GM20431 (cell line): ENCODE results near the gene WDR37.
"Not testable (repeated sequence)": the region's sequence is repeated elsewhere in the genome, so short reads cannot be mapped to it uniquely, and the experiment has no call there.

Experiments
- in situ Hi-C: fragments of 300-500 bp; cut with MseI, MboI; formaldehyde crosslinking; loops from one replicate; pipeline ENCODE4 v1.15.0; 2020; ENCODE audit warnings: low sequenced_read_pairs; ENCODE audit not compliant: unreplicated experiment

Gene WDR37

GRCh38 chr10:1160561-1161314, 104.6 kb downstream of the WDR37 start:
- in situ Hi-C loops: no loop called here

- in situ Hi-C loops: not testable (repeated sequence)
Observed at GRCh38 chr10:1161315-1161673, 105.1 kb downstream of the WDR37 start.

GRCh38 chr10:1162481-1163203, 106.5 kb downstream of the WDR37 start:
- in situ Hi-C loops: no loop called here

GRCh38 chr10:1163204-1163660, 107.0 kb downstream of the WDR37 start:
- in situ Hi-C loops: no loop called here

GRCh38 chr10:1163831-1164230, 107.6 kb downstream of the WDR37 start:
- in situ Hi-C loops: no loop called here

- in situ Hi-C loops: no loop called here
Observed at GRCh38 chr10:1166101-1166827, 110.1 kb downstream of the WDR37 start.

GRCh38 chr10:1166828-1167275, 110.7 kb downstream of the WDR37 start:
- in situ Hi-C loops: no loop called here

- in situ Hi-C loops: no loop called here
Observed at GRCh38 chr10:1168763-1169162, 112.6 kb downstream of the WDR37 start.

- in situ Hi-C loops: no loop called here
Observed at GRCh38 chr10:1169186-1169885, 113.2 kb downstream of the WDR37 start.

GRCh38 chr10:1169981-1170866, 114.0 kb downstream of the WDR37 start:
- in situ Hi-C loops: no loop called here

GRCh38 chr10:1170867-1171180, 114.6 kb downstream of the WDR37 start:
- in situ Hi-C loops: no loop called here

- in situ Hi-C loops: no loop called here
Observed at GRCh38 chr10:1171182-1171581, 115.0 kb downstream of the WDR37 start.

GRCh38 chr10:1171586-1171985, 115.4 kb downstream of the WDR37 start:
- in situ Hi-C loops: no loop called here

GRCh38 chr10:1172256-1172984, 116.2 kb downstream of the WDR37 start:
- in situ Hi-C loops: no loop called here

- in situ Hi-C loops: no loop called here
Observed at GRCh38 chr10:1173091-1173490, 116.9 kb downstream of the WDR37 start.

GRCh38 chr10:1174022-1174421, 117.8 kb downstream of the WDR37 start:
- in situ Hi-C loops: no loop called here

GRCh38 chr10:1175956-1176565, 119.9 kb downstream of the WDR37 start:
- in situ Hi-C loops: no loop called here

- in situ Hi-C loops: no loop called here
Observed at GRCh38 chr10:1177936-1178335, 121.8 kb downstream of the WDR37 start.
